Body of pancreas (tissue), 4 donors: ENCODE data around the gene THADA. TPM values are rescaled to one million over a fixed set of nuclear protein-coding genes. Genes with fewer than 3 reads are reported as not detected.
A peak's percentile ranks its signal among the peaks of the same experiment; 100 is the strongest.
"Not testable (repeated sequence)": the region's sequence is repeated elsewhere in the genome, so short reads cannot be mapped to it uniquely, and the experiment has no call there.

Experiments
- ATAC-seq: fragments of 150-250 bp; one replicate; pipeline ENCODE4 v1.9.1; 2016
- DNase-seq, 4 donors: peaks; one replicate each; pipeline ENCODE4 v3.0.0-alpha.2; 2019
- H3K27ac ChIP-seq, 4 donors: fragments of 200-600 bp; sonication (generic); 1 replicate in 3 of 4; 2 replicates in 1 of 4; pipeline versions ENCODE4 v1.5.1 to v1.6.1; 2016 to 2019; ENCODE audit warnings: mild to moderate bottlenecking in 1 of 4, mixed read lengths in 1 of 4, moderate library complexity in 1 of 4
- H3K27me3 ChIP-seq, 2 donors: fragments of 200-600 bp; sonication (generic); one replicate each; pipeline ENCODE4 v1.6.0; 2016; ENCODE audit warnings: mild to moderate bottlenecking in 1 of 2
- H3K36me3 ChIP-seq, 2 donors: fragments of 200-600 bp; sonication (generic); replicated peaks in 1 of 2; 2 replicates each; pipeline ENCODE4 v1.5.1; 2016; ENCODE audit warnings: low read depth in 2 of 2; ENCODE audit not compliant: insufficient read depth in 1 of 2
- H3K4me1 ChIP-seq: fragments of 200-600 bp; sonication (generic); one replicate; pipeline ENCODE4 v1.6.0; 2016
- H3K4me3 ChIP-seq, 2 donors: fragments of 200-600 bp; sonication (generic); 1 replicate in 1 of 2; 2 replicates in 1 of 2; pipeline ENCODE4 v1.5.1; 2016 to 2019
- H3K9me3 ChIP-seq, 3 donors: fragments of 200-600 bp; sonication (generic); 1 replicate in 2 of 3; 2 replicates in 1 of 3; pipeline ENCODE4 v1.5.1; 2016
- CTCF ChIP-seq, 7 experiments: fragments of 450-650 bp in 4 of 7; fragments of 200-600 bp in 3 of 7; sonication (generic) in 3 of 7; IDR thresholded peaks; one replicate each; pipeline ENCODE4 v1.5.1; 2016 to 2019; ENCODE audit warnings: antibody characterized with exemption in 7 of 7
- POLR2A ChIP-seq, 3 donors: fragments of 450-650 bp; IDR thresholded peaks; one replicate each; pipeline ENCODE4 v1.6.1; 2016; ENCODE audit warnings: antibody characterized with exemption in 3 of 3, mild to moderate bottlenecking in 2 of 3
- WGBS, 2 donors: methylation state at CpG; one replicate each; pipeline ENCODE4 v1.1.5; 2017; 5-methylcytosine and 5-hydroxymethylcytosine counted together
- intact Hi-C: fragments of 100-400 bp; cut with DNase I; formaldehyde crosslinking; loops from one replicate; pipeline ENCODE4 v1.15.1; 2023
- total RNA-seq, 2 donors: library from RNA; depleted of rRNA; stranded (reverse); fragments of >200 nt; gene quantifications; one replicate each; pipeline ENCODE4 v1.1.0, GENCODE V29; 2016

Gene THADA
- total RNA-seq, 2 donors from 2014 or later = 27.5 to 41.9 TPM

GRCh38 chr2:43539436-43539835 lies 56.4 kb downstream of the THADA start:
- Histone ChIP-seq H3K4me3 (no peak overlapping the region), H3K9me3 (no peaks in the 10 kb centered on the region), H3K27me3 (no peaks in the 10 kb centered on the region), H3K4me1 (peaks cover 15% of the 10 kb centered on the region), H3K27ac (peak overlapping the region in 2 of 4 donors; percentile 54 to 68), H3K36me3 (peaks cover 0 to 2% of the 10 kb centered on the region in 2 donors)
- ATAC-seq (no peak), DNase-seq (no peak)
- WGBS, 2 donors = 94% methylated on average over 5 of the region's 5 CpGs
- TF ChIP-seq CTCF (IDR thresholded peaks at IDR 0.05) (no peak), POLR2A (IDR thresholded peaks at IDR 0.05) (no peak)
- intact Hi-C loops = no loop called here

GRCh38 chr2:43538034-43538670 lies 57.7 kb downstream of the THADA start:
- no peaks in the 10 kb centered on the region for H3K9me3 ChIP-seq
- 87 to 89% methylated on average over 1 of the region's 1 CpG for WGBS, 2 donors
- peaks cover 15% of the 10 kb centered on the region for H3K4me1 ChIP-seq
- intact Hi-C loops = no loop called here
- DNase-seq (no peak), ATAC-seq (no peak)
- H3K36me3 ChIP-seq = peaks cover 0 to 2% of the 10 kb centered on the region in 2 donors
- no peak overlapping the region for H3K27ac ChIP-seq
- no peak for TF ChIP-seq POLR2A (IDR thresholded peaks at IDR 0.05)
- TF ChIP-seq CTCF (IDR thresholded peaks at IDR 0.05) = no peak
- no peak overlapping the region for H3K4me3 ChIP-seq
- no peaks in the 10 kb centered on the region for H3K27me3 ChIP-seq

GRCh38 chr2:43537137-43537536 lies 58.7 kb downstream of the THADA start:
- 26 to 27% methylated on average over 2 of the region's 2 CpGs for WGBS, 2 donors
- H3K27me3 ChIP-seq = no peaks in the 10 kb centered on the region
- no peaks in the 10 kb centered on the region for H3K9me3 ChIP-seq
- no peak overlapping the region for H3K4me3 ChIP-seq
- TF ChIP-seq POLR2A (IDR thresholded peaks at IDR 0.05) = peak in 1 of 3 donors; percentile 44
- no peak for TF ChIP-seq CTCF (IDR thresholded peaks at IDR 0.05)
- peaks cover 15% of the 10 kb centered on the region for H3K4me1 ChIP-seq
- H3K36me3 ChIP-seq = peaks cover 0 to 2% of the 10 kb centered on the region in 2 donors
- intact Hi-C loops = no loop called here
- peak overlapping the region in 1 of 4 donors; percentile 34 for H3K27ac ChIP-seq
- ATAC-seq (no peak), DNase-seq (no peak)

- peaks cover 0 to 2% of the 10 kb centered on the region in 2 donors for H3K36me3 ChIP-seq
- H3K9me3 ChIP-seq = no peaks in the 10 kb centered on the region
- intact Hi-C loops = no loop called here
- H3K27me3 ChIP-seq = no peaks in the 10 kb centered on the region
- peaks cover 3% of the 10 kb centered on the region for H3K4me1 ChIP-seq
- ATAC-seq = no peak
- WGBS, 2 donors = 93 to 100% methylated on average over 3 of the region's 3 CpGs
- no peak overlapping the region for H3K4me3 ChIP-seq
- no peak for TF ChIP-seq POLR2A (IDR thresholded peaks at IDR 0.05)
- TF ChIP-seq CTCF (IDR thresholded peaks at IDR 0.05) = no peak
- H3K27ac ChIP-seq = no peak overlapping the region
- DNase-seq = no peak
These were observed 61.3 kb downstream of the THADA start for GRCh38 chr2:43534569-43534968.

GRCh38 chr2:43532572-43532971 lies 63.3 kb downstream of the THADA start:
- H3K27ac ChIP-seq, ATAC-seq, H3K27me3 ChIP-seq, DNase-seq, H3K36me3 ChIP-seq, H3K4me3 ChIP-seq, H3K9me3 ChIP-seq, intact Hi-C loops, H3K4me1 ChIP-seq: not testable (repeated sequence)
- WGBS, 2 donors = 93 to 95% methylated on average over 3 of the region's 3 CpGs
